MCF 10A (cell line): ENCODE measurements around the gene SECISBP2. TPM values are rescaled to one million over a fixed set of nuclear protein-coding genes. Genes with fewer than 3 reads are reported as not detected.
A peak's percentile ranks its signal among the peaks of the same experiment; 100 is the strongest.

Experiments used
- BruUV-seq: library from RNA; stranded (reverse); fragments of 400-500 nt; replicated peaks from 2 replicates; lab custom pipeline; 2021; lab: Mats Ljungman, UMichigan
- CTCF ChIA-PET: fragments of 300-600 bp; sonication (Branson Sonifier 250); formaldehyde crosslinking; extraction: SDS; loops from one replicate; lab custom pipeline; 2021; ENCODE audit warnings: antibody characterized with exemption, inconsistent platforms; lab: Yijun Ruan, JAX
- POLR2A ChIA-PET: fragments of 300-600, 350-650 bp; sonication (Branson Sonifier 250); formaldehyde crosslinking; extraction: SDS; loops from one replicate; lab custom pipeline; 2020; ENCODE audit warnings: antibody characterized with exemption, inconsistent platforms; lab: Yijun Ruan, JAX
- DNase-seq: peaks from one replicate; pipeline ENCODE4 v3.0.0-alpha.2; 2018; ENCODE audit not compliant: unreplicated experiment
- H3K27ac Mint-ChIP-seq: one replicate; pipeline ENCODE4 v1.8.0; 2022; ENCODE audit warnings: mild to moderate bottlenecking, low read depth, mixed read lengths; ENCODE audit not compliant: unreplicated experiment
- H3K27me3 Mint-ChIP-seq: one replicate; pipeline ENCODE4 v1.8.0; 2022; ENCODE audit warnings: mixed read lengths; ENCODE audit not compliant: insufficient read depth, unreplicated experiment
- H3K36me3 Mint-ChIP-seq: one replicate; pipeline ENCODE4 v1.8.0; 2022; ENCODE audit warnings: mild to moderate bottlenecking, moderate library complexity, mixed read lengths; ENCODE audit not compliant: insufficient read depth, unreplicated experiment
- H3K4me1 Mint-ChIP-seq: one replicate; pipeline ENCODE4 v1.8.0; 2022; ENCODE audit warnings: mixed read lengths; ENCODE audit not compliant: insufficient read depth, unreplicated experiment
- H3K4me3 Mint-ChIP-seq: one replicate; pipeline ENCODE4 v1.8.0; 2022; ENCODE audit warnings: mild to moderate bottlenecking, moderate library complexity, mixed read lengths; ENCODE audit not compliant: unreplicated experiment
- H3K9me3 Mint-ChIP-seq: one replicate; pipeline ENCODE4 v1.8.0; 2022; ENCODE audit warnings: mixed read lengths; ENCODE audit not compliant: unreplicated experiment
- CTCF ChIP-seq: fragments of 200-600 bp; IDR thresholded peaks from one replicate; pipeline ENCODE4 v1.8.0; 2022; ENCODE audit warnings: antibody characterized with exemption, mild to moderate bottlenecking; ENCODE audit not compliant: unreplicated experiment
- intact Hi-C: fragments of 100-400 bp; cut with micrococcal nuclease; formaldehyde crosslinking; loops from 2 replicates; pipeline ENCODE4 v1.14.1; 2022
- total RNA-seq: library from RNA; stranded (reverse); gene quantifications from 2 replicates; pipeline ENCODE4 v1.2.3, GENCODE V29; 2022

Gene SECISBP2
- total RNA-seq, 1 experiment from 2014 or later = 38.9 TPM

DNA sequence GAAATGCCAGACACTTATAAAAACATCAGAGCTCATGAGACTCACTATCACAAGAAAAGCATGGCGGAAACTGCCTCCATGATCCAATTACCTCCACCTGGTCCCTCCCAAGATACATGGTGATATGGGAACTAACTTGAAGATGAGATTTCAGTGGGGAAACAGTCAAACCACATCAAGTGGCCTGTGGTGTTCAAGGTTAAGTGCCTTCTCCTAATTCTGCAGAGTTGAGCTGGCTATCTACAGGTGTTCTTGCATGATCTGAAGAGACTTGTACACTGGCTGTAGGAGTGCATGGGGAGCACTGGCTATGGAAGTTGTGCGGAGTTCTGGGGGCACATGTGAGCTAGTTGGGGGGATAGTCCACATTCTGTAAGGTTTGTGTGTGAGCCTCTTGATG is 41.3 kb upstream of the SECISBP2 start:
- ChIA-PET CTCF (interaction anchor here (1.2 kb wide), 1 partner anchor 12 kb away, joined by 4 read pairs; no protein-coding TSS in a partner anchor), POLR2A (no interaction called here)
- H3K36me3 Mint-ChIP-seq = peaks cover 6% of the 10 kb centered on the region
- H3K4me3 Mint-ChIP-seq = no peak overlapping the region
- DNase-seq = no peak
- BruUV-seq = no TSS peak
- no peak for TF ChIP-seq CTCF
- no peak overlapping the region for H3K27ac Mint-ChIP-seq
- peaks cover 18% of the 10 kb centered on the region for H3K9me3 Mint-ChIP-seq
- H3K27me3 Mint-ChIP-seq = no peaks in the 10 kb centered on the region
- peaks cover 12% of the 10 kb centered on the region for H3K4me1 Mint-ChIP-seq
- intact Hi-C loops = loop anchor here (5.0 kb wide), 3 partner anchors 105 to 1325 kb away; no protein-coding TSS in a partner anchor

DNA sequence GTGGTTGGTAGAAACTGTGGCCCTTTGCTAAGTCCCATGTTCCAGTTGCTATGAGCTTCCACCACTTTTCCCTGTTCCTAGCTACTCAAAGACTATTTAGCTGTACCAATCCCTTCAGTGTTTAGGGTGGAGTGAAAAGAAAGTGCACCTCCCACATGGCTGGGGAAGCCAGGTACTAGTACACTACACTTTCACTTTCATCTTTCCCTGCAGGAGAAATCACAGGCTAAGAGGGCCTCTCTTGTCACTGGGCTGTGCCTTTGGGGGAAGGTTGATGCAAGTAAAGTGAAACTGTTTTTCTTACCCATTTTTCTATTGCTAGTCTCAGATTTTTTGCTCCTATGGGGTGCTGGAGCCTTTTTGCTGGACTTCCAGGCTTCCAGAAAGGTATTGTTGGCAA is 40.8 kb upstream of the SECISBP2 start:
- Mint-ChIP-seq H3K27me3 (no peaks in the 10 kb centered on the region), H3K27ac (no peak overlapping the region), H3K4me1 (peaks cover 12% of the 10 kb centered on the region), H3K36me3 (peaks cover 6% of the 10 kb centered on the region), H3K9me3 (peaks cover 18% of the 10 kb centered on the region), H3K4me3 (no peak overlapping the region)
- POLR2A ChIA-PET = no interaction called here
- DNase-seq = peak; percentile 18
- CTCF ChIA-PET = interaction anchor here (1.2 kb wide), 1 partner anchor 12 kb away, joined by 4 read pairs; no protein-coding TSS in a partner anchor
- intact Hi-C loops = loop anchor here (5.0 kb wide), 3 partner anchors 105 to 1325 kb away; no protein-coding TSS in a partner anchor
- no TSS peak for BruUV-seq
- no peak for TF ChIP-seq CTCF

DNA sequence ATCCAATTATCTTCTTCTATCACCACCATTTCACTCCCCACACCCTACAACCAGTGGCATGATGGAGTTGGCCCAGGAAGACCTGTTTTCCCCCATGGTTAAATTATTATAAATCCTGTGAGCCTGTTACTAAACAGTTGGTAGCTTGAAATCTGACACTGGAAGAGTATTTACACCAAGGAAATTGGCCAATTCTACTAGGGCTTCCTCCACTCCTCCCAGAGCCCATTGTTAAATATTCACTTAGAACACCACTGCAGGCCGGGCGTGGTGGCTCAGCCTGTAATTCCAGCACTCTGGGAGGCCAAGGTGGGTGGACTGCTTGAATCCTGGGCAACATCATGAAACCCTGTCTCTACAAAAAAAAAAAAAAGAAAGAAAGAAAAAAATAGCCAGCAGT is 39.7 kb upstream of the SECISBP2 start:
- Mint-ChIP-seq H3K4me3 (no peak overlapping the region), H3K27me3 (no peaks in the 10 kb centered on the region), H3K27ac (no peak overlapping the region), H3K36me3 (peaks cover 6% of the 10 kb centered on the region), H3K9me3 (peaks cover 7% of the 10 kb centered on the region), H3K4me1 (peaks cover 12% of the 10 kb centered on the region)
- no TSS peak for BruUV-seq
- intact Hi-C loops = loop anchor here (2.0 to 5.0 kb wide), 5 partner anchors 106 to 1326 kb away; no protein-coding TSS in a partner anchor
- CTCF ChIA-PET = interaction anchor here (0.6 to 1.7 kb wide), 12 partner anchors 12 to 1329 kb away, joined by 3 to 7 read pairs (median 3); no protein-coding TSS in a partner anchor
- POLR2A ChIA-PET = interaction anchor here (0.7 kb wide), 1 partner anchor 240 kb away, joined by 3 read pairs; no protein-coding TSS in a partner anchor
- no peak for TF ChIP-seq CTCF
- no peak for DNase-seq

- ChIA-PET CTCF (interaction anchor here (0.6 to 1.7 kb wide), 15 partner anchors 9 to 1329 kb away, joined by 3 to 7 read pairs (median 3); no protein-coding TSS in a partner anchor), POLR2A (no interaction called here)
- Mint-ChIP-seq H3K4me3 (no peak overlapping the region), H3K27ac (no peak overlapping the region), H3K36me3 (peaks cover 6% of the 10 kb centered on the region), H3K9me3 (peaks cover under 1% of the 10 kb centered on the region), H3K27me3 (no peaks in the 10 kb centered on the region), H3K4me1 (peaks cover 12% of the 10 kb centered on the region)
- intact Hi-C loops = loop anchor here (1.0 to 5.0 kb wide), 6 partner anchors 107 to 1327 kb away; no protein-coding TSS in a partner anchor
- peak; percentile 51 for TF ChIP-seq CTCF
- BruUV-seq = no TSS peak
- peak; percentile 72 for DNase-seq
These were observed 39.1 kb upstream of the SECISBP2 start for GRCh38 chr9:89278997-89279739.
